EH (cell line): Measurements from ENCODE around the gene TLR9.
"Not testable (repeated sequence)": the region's sequence is repeated elsewhere in the genome, so short reads cannot be mapped to it uniquely, and the experiment has no call there.

Experiments used
- DNase-seq: peaks from one replicate; pipeline ENCODE4 v3.0.0-alpha.2; 2015; ENCODE audit warnings: low read depth

Gene TLR9

GRCh38 chr3:52225452-52226228 lies at the start of gene TLR9:
TSS of gene TLR9 (minus strand) at chr3:52225645. CDS start at chr3:52225529, 116 bp downstream.
- DNase-seq = no peak

DNA sequence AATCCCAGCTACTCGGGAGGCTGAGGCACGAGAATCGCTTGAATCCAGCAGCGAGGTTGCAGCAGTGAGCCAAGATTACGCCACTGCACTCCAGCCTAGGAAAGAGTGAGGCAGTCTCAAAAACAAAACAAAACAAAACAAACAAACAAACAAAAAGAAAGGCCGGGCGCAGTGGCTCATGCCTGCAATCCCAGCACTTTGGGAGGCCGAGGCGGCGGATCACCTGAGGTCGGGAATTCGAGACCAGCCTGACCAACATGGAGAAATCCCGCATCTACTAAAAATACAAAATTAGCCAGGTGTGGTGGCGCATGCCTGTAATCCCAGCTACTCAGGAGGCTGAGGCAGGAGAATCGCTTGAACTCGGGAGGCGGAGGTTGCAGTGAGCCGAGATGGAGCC lies 49.3 kb upstream of the TLR9 start:
- not testable (repeated sequence) for DNase-seq

DNA sequence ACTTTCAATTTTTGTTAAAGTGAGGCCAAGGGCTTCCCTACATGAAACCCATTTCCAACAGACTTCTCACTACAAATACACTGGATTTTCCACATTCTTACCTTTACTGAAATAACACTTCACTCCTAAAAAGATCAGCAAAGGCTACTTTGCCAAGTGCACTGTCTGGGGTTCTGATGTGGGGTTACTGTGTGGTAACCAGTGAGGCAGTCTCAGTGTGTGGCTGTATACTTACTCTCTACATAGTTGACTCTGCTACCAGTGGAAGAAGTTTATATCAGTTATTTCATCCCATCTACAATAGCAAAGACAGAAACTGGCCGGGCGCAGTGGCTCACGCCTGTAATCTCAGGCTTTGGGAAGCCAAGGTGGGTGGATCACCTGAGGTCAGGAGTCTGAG lies 47.4 kb upstream of the TLR9 start:
- no peak for DNase-seq

- DNase-seq = not testable (repeated sequence)
Measured at GRCh38 chr3:52272172-52272571, 46.7 kb upstream of the TLR9 start.

DNA sequence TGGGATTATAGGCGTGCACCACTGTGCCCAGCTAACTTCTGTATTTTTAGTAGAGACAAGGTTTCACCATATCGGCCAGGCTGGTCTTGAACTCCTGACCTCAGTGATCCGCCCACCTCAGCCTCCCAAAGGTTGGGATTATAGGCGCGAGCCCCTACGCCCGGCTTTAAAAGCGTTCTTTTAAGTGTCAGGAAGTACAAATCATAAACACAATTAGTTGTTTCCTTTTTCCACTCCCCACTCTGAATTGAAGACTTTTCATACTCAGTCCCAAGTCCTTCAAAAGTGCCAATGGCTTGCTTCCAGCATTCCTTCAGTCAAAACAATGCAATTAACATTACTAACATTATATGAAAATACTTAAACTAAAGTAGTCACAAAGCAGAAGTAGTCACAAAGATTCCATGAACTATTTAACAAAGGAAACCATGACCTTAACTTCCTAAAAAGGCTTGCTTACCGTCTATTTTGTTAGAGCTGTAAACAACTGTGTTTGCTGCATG lies 44.9 kb upstream of the TLR9 start:
- DNase-seq = peak; percentile 69

DNA sequence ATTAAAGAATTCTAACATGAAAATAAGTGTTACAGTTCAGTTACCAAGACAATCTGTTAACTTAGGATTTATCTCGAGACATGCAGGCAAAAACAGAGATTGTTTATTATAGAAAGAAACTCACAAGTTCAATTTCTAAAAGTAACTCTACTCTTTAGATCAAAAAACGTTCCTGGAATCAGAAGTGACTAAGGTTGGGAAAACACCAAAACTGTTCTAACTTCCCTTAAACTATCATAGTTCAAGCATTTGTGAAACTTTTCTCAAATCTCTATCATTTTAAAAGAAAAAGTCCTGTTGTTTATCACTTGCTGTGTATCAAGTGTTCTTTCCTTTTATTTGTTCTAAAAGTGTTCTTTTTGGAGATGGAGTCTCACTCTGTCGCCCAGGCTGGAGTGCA lies 44.3 kb upstream of the TLR9 start:
- no peak for DNase-seq

- DNase-seq = no peak
Measured at GRCh38 chr3:52268036-52268435, 42.6 kb upstream of the TLR9 start.

- DNase-seq = no peak
Measured at GRCh38 chr3:52265387-52265786, 39.9 kb upstream of the TLR9 start.

- DNase-seq = no peak
Measured at GRCh38 chr3:52262447-52262846, 37.0 kb upstream of the TLR9 start.

DNA sequence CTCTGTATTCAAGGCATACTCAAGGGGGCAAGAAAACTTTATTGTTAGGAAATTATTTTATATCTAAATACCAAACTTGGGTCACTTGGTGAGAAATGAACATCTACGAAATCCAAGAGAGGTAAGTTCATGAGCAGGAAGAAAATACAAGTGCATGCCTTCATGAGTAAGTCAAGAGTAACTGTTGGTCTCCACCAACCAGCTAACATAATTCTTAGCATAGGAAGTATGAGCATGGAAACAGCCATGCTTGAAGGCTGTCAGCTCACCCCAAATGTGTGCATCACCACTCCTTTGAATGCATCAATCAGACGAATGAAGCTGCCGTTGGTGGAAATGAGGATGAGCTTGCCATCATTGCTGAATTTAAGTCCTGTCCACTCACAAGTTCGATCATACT lies 34.0 kb upstream of the TLR9 start:
- no peak for DNase-seq

DNA sequence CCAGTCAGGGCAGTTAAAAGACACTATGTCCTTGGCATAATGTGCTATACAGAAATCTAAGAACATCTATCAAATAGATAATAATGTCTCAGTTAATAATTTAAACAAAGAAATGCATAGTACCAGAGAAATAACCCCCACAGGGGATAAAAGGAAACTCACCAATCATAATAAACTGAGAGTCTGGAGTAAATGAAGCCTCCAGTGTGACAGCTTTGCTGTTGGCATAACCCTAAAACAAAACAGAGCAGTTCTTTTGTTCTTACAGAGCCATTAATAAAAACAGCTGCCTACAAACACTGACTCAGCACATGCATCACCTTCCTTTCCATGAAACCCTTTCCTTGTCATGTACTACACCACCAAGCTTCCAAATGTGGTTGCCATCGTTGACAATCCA lies 33.6 kb upstream of the TLR9 start:
- DNase-seq = no peak

GRCh38 chr3:52257911-52258310 lies 32.5 kb upstream of the TLR9 start:
- DNase-seq = no peak

GRCh38 chr3:52256622-52257021 lies 31.2 kb upstream of the TLR9 start:
- DNase-seq = no peak

DNA sequence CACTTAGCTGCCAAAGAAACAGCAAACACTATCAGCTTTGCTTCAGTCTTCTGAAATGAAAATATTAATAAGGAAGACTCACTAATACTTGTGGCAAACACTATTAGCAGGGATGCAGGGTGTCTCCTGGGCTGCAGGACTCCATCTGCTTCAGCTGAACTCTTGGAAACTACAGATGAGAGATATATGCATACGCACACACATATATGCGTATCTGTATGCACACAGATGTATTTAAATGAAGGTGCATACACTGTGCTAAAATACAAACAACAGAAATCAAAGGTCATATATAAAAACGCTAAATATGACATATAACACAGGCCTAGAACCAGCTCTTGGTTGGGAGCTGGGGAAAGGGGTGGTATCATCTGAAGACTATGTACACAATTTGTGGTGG lies 30.7 kb upstream of the TLR9 start:
- no peak for DNase-seq

DNA sequence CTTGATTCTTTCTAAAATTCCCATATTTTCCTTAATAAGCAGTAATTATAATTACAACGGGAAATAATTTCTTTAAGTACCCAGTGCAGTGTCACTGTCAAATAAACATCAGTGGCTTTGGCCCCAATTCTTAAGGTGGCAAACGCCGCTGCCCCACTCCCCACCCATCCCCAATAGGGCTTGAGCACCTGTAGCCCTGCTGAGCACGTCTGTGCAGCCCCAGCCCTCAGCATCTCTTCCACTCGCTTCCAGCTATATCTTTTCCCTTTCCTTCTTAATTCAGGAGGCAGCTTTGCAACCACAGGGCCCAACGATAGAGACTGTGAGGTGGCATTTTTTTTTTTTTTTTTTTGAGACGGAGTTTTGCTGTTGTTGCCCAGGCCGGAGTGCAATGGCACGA lies 29.2 kb upstream of the TLR9 start:
- no peak for DNase-seq

- DNase-seq = no peak
Measured at GRCh38 chr3:52253314-52254304, 28.2 kb upstream of the TLR9 start.

GRCh38 chr3:52250122-52250521 lies 24.7 kb upstream of the TLR9 start:
- no peak for DNase-seq

DNA sequence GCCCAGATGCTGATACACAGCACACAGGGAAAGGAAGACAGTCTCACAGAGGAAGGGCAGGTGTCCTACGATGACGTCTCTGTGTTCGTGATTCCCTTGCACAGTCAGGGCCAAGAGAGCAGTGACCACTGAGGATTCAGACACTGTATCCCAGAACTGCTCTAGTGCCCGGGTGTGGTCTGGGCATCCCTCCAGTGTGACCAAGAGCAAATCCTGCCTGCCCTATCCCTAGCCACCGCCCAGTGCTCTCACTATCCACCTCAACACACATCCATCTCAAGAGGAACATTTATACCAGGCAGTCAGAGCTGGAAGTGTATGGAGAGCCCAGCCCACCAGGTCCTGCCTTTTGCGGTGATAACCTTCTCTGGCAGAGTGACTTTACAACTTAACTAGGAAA lies 24.2 kb upstream of the TLR9 start:
- DNase-seq = no peak

GRCh38 chr3:52248816-52249547 lies 23.5 kb upstream of the TLR9 start:
- no peak for DNase-seq

DNA sequence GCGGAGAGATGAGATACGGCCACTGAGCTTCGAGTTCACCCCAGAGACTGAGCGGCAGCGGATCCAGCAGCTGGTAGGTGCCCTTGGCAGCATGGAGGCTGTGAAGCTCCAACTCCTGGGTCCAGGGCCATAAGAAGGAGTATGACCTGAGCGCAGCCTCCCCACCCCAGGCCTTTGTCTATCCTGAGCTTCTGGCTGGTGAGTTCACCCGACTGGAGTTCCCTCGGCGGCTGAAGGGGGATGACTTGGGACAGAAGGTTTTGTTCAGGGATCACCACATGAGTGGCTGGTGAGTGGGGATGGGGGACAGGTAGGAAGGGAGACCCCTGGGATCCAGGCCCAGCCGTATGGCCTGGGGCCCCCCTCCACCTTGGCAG lies 22.7 kb upstream of the TLR9 start:
- no peak for DNase-seq

DNA sequence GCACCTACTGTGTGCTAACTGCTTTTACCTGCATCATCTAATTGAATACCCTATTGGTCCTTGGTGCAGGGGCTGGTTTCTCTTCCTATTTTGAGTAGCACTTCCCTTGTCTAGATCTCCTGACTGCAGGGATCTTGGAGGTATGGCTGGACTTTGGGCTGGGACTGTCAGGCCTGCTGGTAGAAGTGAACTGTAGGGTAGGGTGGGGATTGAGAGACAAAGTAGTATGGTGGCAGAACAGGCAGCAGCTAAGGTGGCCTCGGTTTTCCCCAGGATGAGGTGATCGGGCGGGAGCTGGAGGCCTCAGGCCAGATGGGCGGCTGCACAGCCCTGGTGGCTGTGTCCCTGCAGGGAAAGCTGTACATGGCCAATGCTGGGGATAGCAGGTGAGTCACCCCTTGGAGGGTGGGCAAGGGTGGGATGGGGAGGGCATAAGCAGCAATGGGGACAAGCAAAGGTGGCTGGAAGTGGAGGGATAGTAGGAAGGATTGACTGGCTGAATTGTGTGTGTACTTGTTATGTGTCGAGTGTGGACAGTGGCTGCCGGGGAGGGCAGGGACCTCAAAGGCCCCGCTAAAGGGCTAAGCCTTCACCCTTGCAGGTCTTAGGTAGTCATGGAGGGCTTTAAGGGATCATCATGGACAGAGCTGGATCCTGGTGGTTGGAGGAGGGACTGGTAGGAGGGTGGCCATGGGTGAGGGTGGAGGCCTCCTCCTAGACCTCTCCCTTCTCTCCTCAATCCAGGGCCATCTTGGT lies 22.1 kb upstream of the TLR9 start:
- DNase-seq = no peak
